K562 (cell line): ENCODE data around the gene MRPL33. TPM values are rescaled to one million over a fixed set of nuclear protein-coding genes. Genes with fewer than 3 reads are reported as not detected.

Source experiments
- ATAC-seq: fragments of 200-7000 bp; cut with Tn5 transposase; 3 replicates; pipeline ENCODE4 v1.9.1; 2020; ENCODE audit warnings: moderate library complexity
- BruUV-seq: library from RNA; stranded (reverse); fragments of 400-500 nt; replicated peaks from 2 replicates; lab custom pipeline; 2021; lab: Mats Ljungman, UMichigan
- CTCF ChIA-PET: fragments of 300-600 bp; formaldehyde crosslinking; extraction: SDS; loops from one replicate; lab custom pipeline; 2021; ENCODE audit warnings: low intra/inter-chr PET ratio; lab: Yijun Ruan, JAX
- POLR2A ChIA-PET: fragments of 300-600, 350-650 bp; sonication (Branson Sonifier 250); formaldehyde crosslinking; extraction: SDS; loops from one replicate; lab custom pipeline; 2021; ENCODE audit warnings: antibody characterized with exemption, inconsistent platforms; lab: Yijun Ruan, JAX
- DNase-seq, 4 experiments: peaks; one replicate each; pipeline versions ENCODE4 v3.0.0 to v3.0.0-alpha.2; 2011 to 2018; ENCODE audit warnings: low spot score in 3 of 4, mixed read lengths in 3 of 4; ENCODE audit errors: extremely low read depth in 1 of 4
- FAIRE-seq: peaks from 2 replicates; lab custom pipeline; 2011; peaks lifted over from hg19 to GRCh38; lab: Jason Lieb, UNC
- H2AFZ ChIP-seq: 2 replicates; pipeline ENCODE4 v1.6.0; 2011; ENCODE audit warnings: low read depth, low read length, control low read depth, inconsistent platforms
- H3K27ac ChIP-seq: fragments of 200-600 bp; 3 replicates; pipeline ENCODE4 v1.8.0; 2011; ENCODE audit warnings: low read depth, mild to moderate bottlenecking, control low read depth, inconsistent platforms, low read length, moderate library complexity, mixed read lengths; ENCODE audit errors: extremely low read depth
- H3K27me3 ChIP-seq, 2 experiments: fragments of 300-600 bp in 1 of 2; 2 replicates in 1 of 2; 3 replicates in 1 of 2; pipeline versions ENCODE4 v1.6.0 to v1.8.0; 2011; ENCODE audit warnings: inconsistent platforms in 2 of 2, low read length in 2 of 2, mild to moderate bottlenecking in 1 of 2, mixed read lengths in 1 of 2, moderate library complexity in 1 of 2; ENCODE audit not compliant: control insufficient read depth in 2 of 2, insufficient read depth in 2 of 2
- H3K36me3 ChIP-seq: fragments of 300-600 bp; 3 replicates; pipeline ENCODE4 v1.8.0; 2011; ENCODE audit warnings: mild to moderate bottlenecking, low read length, inconsistent platforms; ENCODE audit not compliant: control insufficient read depth, insufficient read depth
- H3K4me1 ChIP-seq, 2 experiments: fragments of 200-600 bp in 1 of 2; replicated peaks in 1 of 2; 2 replicates in 1 of 2; 3 replicates in 1 of 2; pipeline versions ENCODE4 v1.5.1 to v1.8.0; 2011; ENCODE audit warnings: inconsistent platforms in 2 of 2, low read length in 2 of 2, mild to moderate bottlenecking in 1 of 2, mixed read lengths in 1 of 2, moderate library complexity in 1 of 2; ENCODE audit not compliant: control insufficient read depth in 2 of 2, insufficient read depth in 2 of 2
- H3K4me2 ChIP-seq: 2 replicates; pipeline ENCODE4 v1.6.1; 2011; ENCODE audit warnings: low read length, control low read depth, inconsistent platforms, mixed read lengths; ENCODE audit not compliant: insufficient read depth
- H3K4me3 ChIP-seq: fragments of 200-600 bp; sonication (generic), shearing (Covaris generic); 2 replicates; pipeline ENCODE4 v1.5.1; 2016; ENCODE audit warnings: control low read depth, inconsistent platforms
- H3K79me2 ChIP-seq: fragments of 200-600 bp; 3 replicates; pipeline ENCODE4 v1.8.0; 2011; ENCODE audit warnings: low read length, inconsistent platforms; ENCODE audit not compliant: control insufficient read depth, insufficient read depth
- H3K9ac ChIP-seq, 2 experiments: 2 replicates each; pipeline versions ENCODE4 v1.6.0 to v1.6.1; 2011; ENCODE audit warnings: low read depth in 2 of 2, low read length in 2 of 2, control low read depth in 1 of 2, inconsistent platforms in 1 of 2, mild to moderate bottlenecking in 1 of 2, mixed read lengths in 1 of 2; ENCODE audit not compliant: insufficient read depth in 1 of 2
- H3K9me1 ChIP-seq: one replicate; pipeline ENCODE4 v1.6.0; 2011; ENCODE audit warnings: inconsistent platforms, mild to moderate bottlenecking, low read length, moderate library complexity; ENCODE audit not compliant: control insufficient read depth, insufficient read depth
- H3K9me3 ChIP-seq: replicated peaks from 2 replicates; pipeline ENCODE4 v1.5.1; 2011; ENCODE audit warnings: low read depth, low read length, inconsistent platforms; ENCODE audit not compliant: control insufficient read depth, insufficient read depth
- H4K20me1 ChIP-seq: replicated peaks from 2 replicates; pipeline ENCODE4 v1.6.1; 2011; ENCODE audit warnings: low read length, inconsistent platforms, mixed read lengths; ENCODE audit not compliant: control insufficient read depth, insufficient read depth
- BRD4 ChIP-seq: fragments of 200-600 bp; sonication (generic); IDR thresholded peaks from 2 replicates; pipeline ENCODE4 v1.6.1; 2017; ENCODE audit warnings: inconsistent platforms
- CREBBP ChIP-seq: IDR thresholded peaks from one replicate; pipeline ENCODE4 v1.6.1; 2012; ENCODE audit warnings: low read depth, mild to moderate bottlenecking, control low read depth, inconsistent platforms, low read length
- SP1 ChIP-seq: sonication (generic); formaldehyde crosslinking; IDR thresholded peaks from 2 replicates; pipeline ENCODE4 v1.8.1; 2022; ENCODE audit warnings: mild to moderate bottlenecking, missing genetic modification reagents
- WGBS: fragments of 100-300 bp; shearing (Covaris generic); methylation state at CpG from one replicate; pipeline ENCODE4 v1.1.6; 2016; ENCODE audit warnings: low coverage, mixed read lengths; ENCODE audit not compliant: insufficient coverage; ENCODE audit errors: missing lambda C conversion rate; 5-methylcytosine and 5-hydroxymethylcytosine counted together
- in situ Hi-C: fragments of 300-500 bp; cut with MboI; formaldehyde crosslinking; loops from 4 replicates; pipeline ENCODE4 v1.15.0; 2018; ENCODE audit warnings: inconsistent platforms, mixed read lengths
- intact Hi-C: fragments of 100-400 bp; cut with micrococcal nuclease; formaldehyde crosslinking; loops from 2 replicates; pipeline ENCODE4 v1.14.2; 2022
- polyA plus RNA-seq, 8 experiments: library from polyadenylated mRNA; depleted of rRNA in 4 of 8; stranded (reverse) in 5 of 8; unstranded in 3 of 8; fragments of >200 nt; fragmentation: Nextera tagmentation in 2 of 8; fragmentation: Illumina TruSeq in 1 of 8; extraction: Ambion mirVana in 2 of 8; extraction: Trizol in 1 of 8; gene quantifications; 2 replicates each; pipeline versions ENCODE4 v1.2.1 to v1.2.3, GENCODE V29; 2011 to 2014; ENCODE audit warnings: inconsistent platforms in 1 of 8, missing spikeins in 1 of 8
- total RNA-seq, 7 experiments: library from RNA; depleted of rRNA in 6 of 7; stranded (reverse); fragments of >200 nt in 6 of 7; fragmentation: Illumina TruSeq in 2 of 7; extraction: Trizol in 2 of 7; gene quantifications; 2 replicates each; pipeline versions ENCODE4 v1.2.1 to v1.2.3, GENCODE V29; 2011 to 2021; ENCODE audit warnings: low replicate concordance in 1 of 7
- TF ChIP-seq, protein P1 (sequence below): sonication (generic); formaldehyde crosslinking; IDR thresholded peaks from 2 replicates; pipeline ENCODE4 v1.8.1; 2023; ENCODE audit warnings: missing genetic modification reagents, mild to moderate bottlenecking, borderline replicate concordance

Gene MRPL33
- total and polyA plus RNA-seq, 9 of the 15 experiments (the other 6 are each of a cell fraction or from before 2014, with no cell fraction given), result 68.3 to 338 (median 226) TPM

DNA sequence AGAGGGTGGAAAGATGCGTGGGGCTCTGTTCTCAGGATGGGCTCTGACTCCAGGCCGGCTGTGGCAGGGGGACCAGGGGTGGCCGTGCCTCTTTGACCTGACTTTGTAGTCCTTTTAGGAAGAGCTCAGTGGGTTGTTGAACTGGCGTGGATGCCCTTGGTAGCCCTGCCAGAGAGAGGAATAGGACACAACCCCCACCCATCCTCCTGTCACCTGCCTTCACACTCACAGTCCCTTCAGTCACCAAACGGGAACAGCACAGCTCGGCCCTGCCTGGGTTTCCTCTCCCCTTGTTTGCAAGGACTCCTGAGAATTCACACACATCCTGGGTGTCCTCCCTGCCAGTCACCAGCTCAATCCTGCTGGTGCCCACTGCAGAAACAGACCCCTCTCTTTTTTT is 20.1 kb upstream of the MRPL33 start:
- ChIA-PET POLR2A (interaction anchor here (0.6 to 1.0 kb wide), 2 partner anchors 10 to 715 kb away, joined by 3 read pairs; no protein-coding TSS in a partner anchor), CTCF (no interaction called here)
- FAIRE-seq (no peak), DNase-seq (no peak), ATAC-seq (no peak)
- H3K4me1 ChIP-seq, result peaks cover 10 to 13% of the 10 kb centered on the region in 2 experiments
- no peaks in the 10 kb centered on the region for H4K20me1 ChIP-seq
- no peak overlapping the region for H3K4me2 ChIP-seq
- no peaks in the 10 kb centered on the region for H3K27me3 ChIP-seq
- in situ Hi-C loops (no loop called here), intact Hi-C loops (loop anchor here (10.0 kb wide), 1 partner anchor 143 kb away; the partner anchor contains the start of genes BABAM2 and RBKS)
- H3K9me1 ChIP-seq, result no peaks in the 10 kb centered on the region
- 53% methylated on average over 6 of the region's 6 CpGs for WGBS
- TF ChIP-seq BRD4 (no peak), CREBBP (no peak), SP1 (CRISPR knock-in tag) (no peak)
- TF ChIP-seq, protein P1, sequence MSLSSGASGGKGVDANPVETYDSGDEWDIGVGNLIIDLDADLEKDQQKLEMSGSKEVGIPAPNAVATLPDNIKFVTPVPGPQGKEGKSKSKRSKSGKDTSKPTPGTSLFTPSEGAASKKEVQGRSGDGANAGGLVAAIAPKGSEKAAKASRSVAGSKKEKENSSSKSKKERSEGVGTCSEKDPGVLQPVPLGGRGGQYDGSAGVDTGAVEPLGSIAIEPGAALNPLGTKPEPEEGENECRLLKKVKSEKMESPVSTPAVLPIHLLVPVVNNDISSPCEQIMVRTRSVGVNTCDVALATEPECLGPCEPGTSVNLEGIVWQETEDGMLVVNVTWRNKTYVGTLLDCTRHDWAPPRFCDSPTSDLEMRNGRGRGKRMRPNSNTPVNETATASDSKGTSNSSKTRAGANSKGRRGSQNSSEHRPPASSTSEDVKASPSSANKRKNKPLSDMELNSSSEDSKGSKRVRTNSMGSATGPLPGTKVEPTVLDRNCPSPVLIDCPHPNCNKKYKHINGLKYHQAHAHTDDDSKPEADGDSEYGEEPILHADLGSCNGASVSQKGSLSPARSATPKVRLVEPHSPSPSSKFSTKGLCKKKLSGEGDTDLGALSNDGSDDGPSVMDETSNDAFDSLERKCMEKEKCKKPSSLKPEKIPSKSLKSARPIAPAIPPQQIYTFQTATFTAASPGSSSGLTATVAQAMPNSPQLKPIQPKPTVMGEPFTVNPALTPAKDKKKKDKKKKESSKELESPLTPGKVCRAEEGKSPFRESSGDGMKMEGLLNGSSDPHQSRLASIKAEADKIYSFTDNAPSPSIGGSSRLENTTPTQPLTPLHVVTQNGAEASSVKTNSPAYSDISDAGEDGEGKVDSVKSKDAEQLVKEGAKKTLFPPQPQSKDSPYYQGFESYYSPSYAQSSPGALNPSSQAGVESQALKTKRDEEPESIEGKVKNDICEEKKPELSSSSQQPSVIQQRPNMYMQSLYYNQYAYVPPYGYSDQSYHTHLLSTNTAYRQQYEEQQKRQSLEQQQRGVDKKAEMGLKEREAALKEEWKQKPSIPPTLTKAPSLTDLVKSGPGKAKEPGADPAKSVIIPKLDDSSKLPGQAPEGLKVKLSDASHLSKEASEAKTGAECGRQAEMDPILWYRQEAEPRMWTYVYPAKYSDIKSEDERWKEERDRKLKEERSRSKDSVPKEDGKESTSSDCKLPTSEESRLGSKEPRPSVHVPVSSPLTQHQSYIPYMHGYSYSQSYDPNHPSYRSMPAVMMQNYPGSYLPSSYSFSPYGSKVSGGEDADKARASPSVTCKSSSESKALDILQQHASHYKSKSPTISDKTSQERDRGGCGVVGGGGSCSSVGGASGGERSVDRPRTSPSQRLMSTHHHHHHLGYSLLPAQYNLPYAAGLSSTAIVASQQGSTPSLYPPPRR, result no peak
- no peak overlapping the region for H3K9ac ChIP-seq
- no TSS peak for BruUV-seq
- H2AFZ ChIP-seq, result no peak overlapping the region
- no peaks in the 10 kb centered on the region for H3K36me3 ChIP-seq
- no peak overlapping the region for H3K4me3 ChIP-seq
- no peak overlapping the region for H3K27ac ChIP-seq
- H3K79me2 ChIP-seq, result no peaks in the 10 kb centered on the region
- peaks cover 6% of the 10 kb centered on the region for H3K9me3 ChIP-seq
